Transverse colon (tissue), 4 donors: ENCODE measurements around the gene ZNRF4.

Source experiments
- CTCF ChIP-seq, 5 experiments: fragments of 200-600 bp in 3 of 5; fragments of 450-650 bp in 2 of 5; sonication (generic) in 3 of 5; IDR thresholded peaks; 1 replicate in 2 of 5; 2 replicates in 3 of 5; pipeline ENCODE4 v1.5.1; 2016 to 2017; ENCODE audit warnings: antibody characterized with exemption in 5 of 5, inconsistent platforms in 3 of 5, mild to moderate bottlenecking in 2 of 5, moderate library complexity in 1 of 5
- EP300 ChIP-seq: sonication (generic); formaldehyde crosslinking; IDR thresholded peaks from one replicate; pipeline ENCODE4 v1.6.1; 2017; ENCODE audit warnings: antibody characterized with exemption, low read depth
- POLR2A ChIP-seq: fragments of 450-650 bp; IDR thresholded peaks from one replicate; pipeline ENCODE4 v1.6.1; 2016; ENCODE audit warnings: antibody characterized with exemption, mild to moderate bottlenecking, moderate library complexity
- POLR2AphosphoS5 ChIP-seq, 3 donors: sonication (generic); formaldehyde crosslinking; IDR thresholded peaks; one replicate each; pipeline ENCODE4 v1.6.1; 2016; ENCODE audit warnings: antibody characterized with exemption in 3 of 3

GRCh38 chr19:5492281-5492634 is 37.0 kb downstream of the ZNRF4 start:
- TF ChIP-seq CTCF (IDR thresholded peaks at IDR 0.05) = no peak
- no peak for TF ChIP-seq POLR2A
- no peak for TF ChIP-seq POLR2AphosphoS5 (IDR thresholded peaks at IDR 0.05)
- no peak for TF ChIP-seq EP300
